ENCODE data around the gene IL11.

DNA sequence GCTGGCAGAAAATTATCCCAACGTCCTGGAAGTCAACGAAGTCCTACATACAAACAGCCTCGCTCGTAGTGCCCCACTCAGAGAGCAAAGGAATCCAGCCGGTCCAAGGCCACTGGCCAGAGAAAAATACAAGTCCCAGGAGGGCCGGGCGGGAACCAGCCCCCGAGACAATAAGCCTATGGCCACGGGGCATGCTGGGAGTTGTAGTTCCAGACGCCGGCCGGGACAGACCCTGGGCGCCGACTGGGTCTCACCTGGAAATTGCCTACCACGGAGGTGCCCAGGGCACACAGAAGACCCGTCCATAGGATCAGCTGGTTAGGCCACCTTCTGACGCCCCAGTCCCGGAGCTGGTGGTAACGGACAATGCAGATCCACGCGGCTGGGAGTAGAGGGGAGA lies 50.5 kb downstream of the IL11 start:
- TF ChIP-seq, protein P1, sequence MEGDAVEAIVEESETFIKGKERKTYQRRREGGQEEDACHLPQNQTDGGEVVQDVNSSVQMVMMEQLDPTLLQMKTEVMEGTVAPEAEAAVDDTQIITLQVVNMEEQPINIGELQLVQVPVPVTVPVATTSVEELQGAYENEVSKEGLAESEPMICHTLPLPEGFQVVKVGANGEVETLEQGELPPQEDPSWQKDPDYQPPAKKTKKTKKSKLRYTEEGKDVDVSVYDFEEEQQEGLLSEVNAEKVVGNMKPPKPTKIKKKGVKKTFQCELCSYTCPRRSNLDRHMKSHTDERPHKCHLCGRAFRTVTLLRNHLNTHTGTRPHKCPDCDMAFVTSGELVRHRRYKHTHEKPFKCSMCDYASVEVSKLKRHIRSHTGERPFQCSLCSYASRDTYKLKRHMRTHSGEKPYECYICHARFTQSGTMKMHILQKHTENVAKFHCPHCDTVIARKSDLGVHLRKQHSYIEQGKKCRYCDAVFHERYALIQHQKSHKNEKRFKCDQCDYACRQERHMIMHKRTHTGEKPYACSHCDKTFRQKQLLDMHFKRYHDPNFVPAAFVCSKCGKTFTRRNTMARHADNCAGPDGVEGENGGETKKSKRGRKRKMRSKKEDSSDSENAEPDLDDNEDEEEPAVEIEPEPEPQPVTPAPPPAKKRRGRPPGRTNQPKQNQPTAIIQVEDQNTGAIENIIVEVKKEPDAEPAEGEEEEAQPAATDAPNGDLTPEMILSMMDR (IDR thresholded peaks at IDR 0.05), result no peak
- no peak for TF ChIP-seq POLR2AphosphoS5 (IDR thresholded peaks at IDR 0.05)

Data from transverse colon (tissue), 4 donors.